ENCODE measurements around the gene DRD4. TPM values are rescaled to one million over a fixed set of nuclear protein-coding genes. Genes with fewer than 3 reads are reported as not detected.

DRD4 gene
- total and polyA plus RNA-seq, 2 of the 8 experiments (the other 6 are each of a cell fraction or from before 2014, with no cell fraction given): 3.4 to 4.9 TPM

DNA sequence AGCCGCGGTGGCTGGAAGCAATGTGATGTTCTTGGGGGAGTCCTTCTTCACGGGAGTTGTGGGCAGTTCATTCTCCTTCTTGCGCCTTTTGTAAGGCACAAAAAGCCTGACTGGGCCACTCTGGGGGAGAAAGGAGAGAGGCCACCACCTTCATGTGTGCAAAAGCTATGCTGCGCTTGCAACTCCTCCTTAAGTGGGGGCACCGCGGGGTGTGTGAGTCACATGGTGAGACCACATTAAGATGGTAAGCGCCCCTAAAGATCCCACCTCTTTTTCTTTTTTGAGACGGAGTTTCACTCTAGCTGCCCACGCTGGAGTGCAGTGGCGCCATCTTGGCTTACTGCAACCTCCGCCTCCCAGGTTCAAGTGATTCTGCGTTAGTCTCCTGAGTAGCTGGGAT is 43.9 kb downstream of the DRD4 start:
- Histone ChIP-seq H2BK15ac (ENCODE audit: low read length) (no peak overlapping the region), H3K4me3 (ENCODE audit: extremely low read depth in 1 of 4, insufficient read depth in 2 of 4, low read depth in 3 of 4, low read length in 4 of 4) (no peak overlapping the region), H3K36me3 (ENCODE audit: control insufficient read depth in 2 of 4, insufficient read depth in 4 of 4, low read length in 3 of 4) (peaks cover 2 to 36% (median 18%) of the 10 kb centered on the region in 4 experiments; a peak in 7 of 8 replicates), H3K27ac (ENCODE audit: low read depth, low read length) (no peak overlapping the region), H3K18ac (ENCODE audit: extremely low read depth, low read length) (no peak overlapping the region; the same call in 1 of the 2 replicates), H3K23ac (ENCODE audit: insufficient read length) (no peak overlapping the region), H2BK120ac (replicated peaks; ENCODE audit: low read depth, low read length) (no peak overlapping the region), H2BK5ac (ENCODE audit: low read depth, low read length) (no peak overlapping the region), H3K14ac (ENCODE audit: insufficient read length) (no peak overlapping the region), H3K9ac (replicated peaks in 1 of 4; ENCODE audit: extremely low read depth in 1 of 4, low read depth in 3 of 4, low read length in 3 of 4) (no peak overlapping the region), H3K23me2 (ENCODE audit: low read depth, low read length) (no peaks in the 10 kb centered on the region), H3K9me3 (ENCODE audit: insufficient read depth in 2 of 2, low read depth in 1 of 2, low read length in 1 of 2) (no peaks in the 10 kb centered on the region), H3K4ac (replicated peaks; ENCODE audit: insufficient read length, low read depth, low read length) (no peak overlapping the region), H2BK20ac (ENCODE audit: low read length) (no peak overlapping the region), H3K79me1 (ENCODE audit: low read depth, low read length) (no peaks in the 10 kb centered on the region; the same call in 1 of the 2 replicates), H3K4me2 (ENCODE audit: insufficient read depth in 1 of 2, low read depth in 2 of 2, low read length in 2 of 2) (no peak overlapping the region), H4K91ac (replicated peaks; ENCODE audit: insufficient read length, low read length) (no peak overlapping the region), H3K27me3 (replicated peaks in 1 of 4; ENCODE audit: control insufficient read depth in 3 of 4, extremely low read depth in 1 of 4, insufficient read depth in 3 of 4, low read length in 3 of 4) (no peaks in the 10 kb centered on the region), H2BK12ac (ENCODE audit: low read depth, low read length) (no peak overlapping the region), H4K8ac (ENCODE audit: extremely low read depth, insufficient read depth, low read length) (no peak overlapping the region), H4K20me1 (replicated peaks in 1 of 2; ENCODE audit: control insufficient read depth in 1 of 2, insufficient read depth in 2 of 2, low read length in 2 of 2) (peaks cover 0 to 4% of the 10 kb centered on the region in 2 experiments), H4K5ac (ENCODE audit: insufficient read length, low read depth, low read length) (no peak overlapping the region), H3K56ac (replicated peaks; ENCODE audit: insufficient read length, low read depth, low read length) (no peak overlapping the region), H3K79me2 (ENCODE audit: control insufficient read depth in 1 of 2, insufficient read depth in 2 of 2, low read length in 2 of 2) (no peaks in the 10 kb centered on the region), H2AFZ (ENCODE audit: low read length) (no peak overlapping the region), H3K4me1 (replicated peaks in 1 of 4; ENCODE audit: control insufficient read depth in 3 of 4, insufficient read depth in 4 of 4, low read length in 3 of 4) (peaks cover 0 to 2% (median 0%) of the 10 kb centered on the region in 4 experiments; a peak in 3 of 7 replicates), H2AK5ac (ENCODE audit: low read depth, low read length) (no peak overlapping the region)
- POLR2A ChIA-PET (ENCODE audit: partially characterized antibody): interaction anchor here (1.4 to 2.6 kb wide), 3 partner anchors 9 to 23 kb away, joined by 4 to 9 read pairs (median 4); partner anchors contain the start of genes DEAF1 and TMEM80
- 93% methylated on average over 13 of the region's 13 CpGs; no CpG with 5 or more reads in 1 of the 2 experiments for WGBS, 2 experiments (ENCODE audit: extremely low coverage in 1 of 2, insufficient coverage in 1 of 2, insufficient read length in 1 of 2, insufficient replicate concordance in 2 of 2, low coverage in 1 of 2, low lambda C conversion rate in 2 of 2, missing lambda C conversion rate in 1 of 2)
- CTCF ChIA-PET (ENCODE audit: partially characterized antibody): interaction anchor here (0.6 to 3.6 kb wide), 10 partner anchors 11 to 169 kb away, joined by 3 to 15 read pairs (median 4); partner anchors contain the start of genes DEAF1 and TMEM80
- FAIRE-seq (no peak), DNase-seq (ENCODE audit: low read depth in 1 of 2, low spot score in 2 of 2) (no peak)
- TF ChIP-seq KDM1A (IDR thresholded peaks at IDR 0.05; ENCODE audit: borderline replicate concordance, low read length): no peak
- no peak for TF ChIP-seq NANOG (IDR thresholded peaks at IDR 0.05; ENCODE audit: insufficient read depth, low read depth, low read length, poor library complexity, severe bottlenecking)
- no peak for TF ChIP-seq SIN3A (conservative IDR thresholded peaks at IDR 0.05 in 1 of 2, IDR thresholded peaks at IDR 0.05 in 1 of 2; ENCODE audit: low read depth in 1 of 2, low read length in 2 of 2)
- no peak for TF ChIP-seq SP4 (IDR thresholded peaks at IDR 0.05; ENCODE audit: low read length)
- TF ChIP-seq RFX5 (IDR thresholded peaks at IDR 0.05; ENCODE audit: borderline replicate concordance, low read depth, low read length): no peak
- no peak for TF ChIP-seq EZH2 (IDR thresholded peaks at IDR 0.05; ENCODE audit: low read depth, low read length, severe bottlenecking)
- TF ChIP-seq BACH1 (IDR thresholded peaks at IDR 0.05; ENCODE audit: low read length): no peak
- TF ChIP-seq MAFK (IDR thresholded peaks at IDR 0.05; ENCODE audit: low read depth, low read length): no peak
- TF ChIP-seq SIRT6 (IDR thresholded peaks at IDR 0.05; ENCODE audit: low read length): no peak
- no peak for TF ChIP-seq CBX5 (IDR thresholded peaks at IDR 0.05; ENCODE audit: low read depth, low read length)
- TF ChIP-seq EGR1 (IDR thresholded peaks at IDR 0.05; ENCODE audit: borderline replicate concordance, low read depth, low read length): no peak
- TF ChIP-seq TAF7 (optimal IDR thresholded peaks at IDR 0.05; ENCODE audit: borderline replicate concordance, low read depth, low read length): no peak
- TF ChIP-seq POU5F1 (IDR thresholded peaks at IDR 0.05; ENCODE audit: low read depth, low read length): no peak

Measured in H1 (cell line).